ENCODE measurements around the gene KCNK4. TPM values are rescaled to one million over a fixed set of nuclear protein-coding genes. Genes with fewer than 3 reads are reported as not detected.

KCNK4 gene
- total and polyA plus RNA-seq, 2 of the 13 experiments (the other 11 are each of a cell fraction or from before 2014, with no cell fraction given): not detected

- TF ChIP-seq UBTF (CRISPR knock-in tag; IDR thresholded peaks at IDR 0.05) (peak; percentile 72; the same call in 1 of the 2 replicates), ETV5 (CRISPR knock-in tag; IDR thresholded peaks at IDR 0.05; ENCODE audit: borderline replicate concordance) (peak; percentile 64), HDAC1 (CRISPR knock-in tag; IDR thresholded peaks at IDR 0.05) (peak; percentile 56; the same call in 1 of the 2 replicates), HOXA3 (CRISPR knock-in tag; IDR thresholded peaks at IDR 0.05) (peak; percentile 72), AKAP8 (CRISPR knock-in tag; IDR thresholded peaks at IDR 0.05) (peak; percentile 52; the same call in 1 of the 2 replicates), ZFYVE20 (CRISPR knock-in tag; IDR thresholded peaks at IDR 0.05; ENCODE audit: borderline replicate concordance, low read depth) (peak; percentile 37; the same call in 1 of the 2 replicates), ZBTB38 (CRISPR knock-in tag; IDR thresholded peaks at IDR 0.05) (0 out of 2 replicates have a peak, but pooled peaks have one; percentile 70), ZNF232 (CRISPR knock-in tag; IDR thresholded peaks at IDR 0.05; ENCODE audit: borderline replicate concordance) (no peak), ZKSCAN8 (CRISPR knock-in tag; IDR thresholded peaks at IDR 0.05; ENCODE audit: borderline replicate concordance) (0 out of 2 replicates have a peak, but pooled peaks have one; percentile 9), MYPOP (CRISPR knock-in tag; IDR thresholded peaks at IDR 0.05) (peak; percentile 95)
- TF ChIP-seq, protein P1, sequence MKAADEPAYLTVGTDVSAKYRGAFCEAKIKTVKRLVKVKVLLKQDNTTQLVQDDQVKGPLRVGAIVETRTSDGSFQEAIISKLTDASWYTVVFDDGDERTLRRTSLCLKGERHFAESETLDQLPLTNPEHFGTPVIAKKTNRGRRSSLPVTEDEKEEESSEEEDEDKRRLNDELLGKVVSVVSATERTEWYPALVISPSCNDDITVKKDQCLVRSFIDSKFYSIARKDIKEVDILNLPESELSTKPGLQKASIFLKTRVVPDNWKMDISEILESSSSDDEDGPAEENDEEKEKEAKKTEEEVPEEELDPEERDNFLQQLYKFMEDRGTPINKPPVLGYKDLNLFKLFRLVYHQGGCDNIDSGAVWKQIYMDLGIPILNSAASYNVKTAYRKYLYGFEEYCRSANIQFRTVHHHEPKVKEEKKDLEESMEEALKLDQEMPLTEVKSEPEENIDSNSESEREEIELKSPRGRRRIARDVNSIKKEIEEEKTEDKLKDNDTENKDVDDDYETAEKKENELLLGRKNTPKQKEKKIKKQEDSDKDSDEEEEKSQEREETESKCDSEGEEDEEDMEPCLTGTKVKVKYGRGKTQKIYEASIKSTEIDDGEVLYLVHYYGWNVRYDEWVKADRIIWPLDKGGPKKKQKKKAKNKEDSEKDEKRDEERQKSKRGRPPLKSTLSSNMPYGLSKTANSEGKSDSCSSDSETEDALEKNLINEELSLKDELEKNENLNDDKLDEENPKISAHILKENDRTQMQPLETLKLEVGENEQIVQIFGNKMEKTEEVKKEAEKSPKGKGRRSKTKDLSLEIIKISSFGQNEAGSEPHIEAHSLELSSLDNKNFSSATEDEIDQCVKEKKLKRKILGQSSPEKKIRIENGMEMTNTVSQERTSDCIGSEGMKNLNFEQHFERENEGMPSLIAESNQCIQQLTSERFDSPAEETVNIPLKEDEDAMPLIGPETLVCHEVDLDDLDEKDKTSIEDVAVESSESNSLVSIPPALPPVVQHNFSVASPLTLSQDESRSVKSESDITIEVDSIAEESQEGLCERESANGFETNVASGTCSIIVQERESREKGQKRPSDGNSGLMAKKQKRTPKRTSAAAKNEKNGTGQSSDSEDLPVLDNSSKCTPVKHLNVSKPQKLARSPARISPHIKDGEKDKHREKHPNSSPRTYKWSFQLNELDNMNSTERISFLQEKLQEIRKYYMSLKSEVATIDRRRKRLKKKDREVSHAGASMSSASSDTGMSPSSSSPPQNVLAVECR (CRISPR knock-in tag; IDR thresholded peaks at IDR 0.05; ENCODE audit: borderline replicate concordance): peak; percentile 81
- TF ChIP-seq, protein P2, sequence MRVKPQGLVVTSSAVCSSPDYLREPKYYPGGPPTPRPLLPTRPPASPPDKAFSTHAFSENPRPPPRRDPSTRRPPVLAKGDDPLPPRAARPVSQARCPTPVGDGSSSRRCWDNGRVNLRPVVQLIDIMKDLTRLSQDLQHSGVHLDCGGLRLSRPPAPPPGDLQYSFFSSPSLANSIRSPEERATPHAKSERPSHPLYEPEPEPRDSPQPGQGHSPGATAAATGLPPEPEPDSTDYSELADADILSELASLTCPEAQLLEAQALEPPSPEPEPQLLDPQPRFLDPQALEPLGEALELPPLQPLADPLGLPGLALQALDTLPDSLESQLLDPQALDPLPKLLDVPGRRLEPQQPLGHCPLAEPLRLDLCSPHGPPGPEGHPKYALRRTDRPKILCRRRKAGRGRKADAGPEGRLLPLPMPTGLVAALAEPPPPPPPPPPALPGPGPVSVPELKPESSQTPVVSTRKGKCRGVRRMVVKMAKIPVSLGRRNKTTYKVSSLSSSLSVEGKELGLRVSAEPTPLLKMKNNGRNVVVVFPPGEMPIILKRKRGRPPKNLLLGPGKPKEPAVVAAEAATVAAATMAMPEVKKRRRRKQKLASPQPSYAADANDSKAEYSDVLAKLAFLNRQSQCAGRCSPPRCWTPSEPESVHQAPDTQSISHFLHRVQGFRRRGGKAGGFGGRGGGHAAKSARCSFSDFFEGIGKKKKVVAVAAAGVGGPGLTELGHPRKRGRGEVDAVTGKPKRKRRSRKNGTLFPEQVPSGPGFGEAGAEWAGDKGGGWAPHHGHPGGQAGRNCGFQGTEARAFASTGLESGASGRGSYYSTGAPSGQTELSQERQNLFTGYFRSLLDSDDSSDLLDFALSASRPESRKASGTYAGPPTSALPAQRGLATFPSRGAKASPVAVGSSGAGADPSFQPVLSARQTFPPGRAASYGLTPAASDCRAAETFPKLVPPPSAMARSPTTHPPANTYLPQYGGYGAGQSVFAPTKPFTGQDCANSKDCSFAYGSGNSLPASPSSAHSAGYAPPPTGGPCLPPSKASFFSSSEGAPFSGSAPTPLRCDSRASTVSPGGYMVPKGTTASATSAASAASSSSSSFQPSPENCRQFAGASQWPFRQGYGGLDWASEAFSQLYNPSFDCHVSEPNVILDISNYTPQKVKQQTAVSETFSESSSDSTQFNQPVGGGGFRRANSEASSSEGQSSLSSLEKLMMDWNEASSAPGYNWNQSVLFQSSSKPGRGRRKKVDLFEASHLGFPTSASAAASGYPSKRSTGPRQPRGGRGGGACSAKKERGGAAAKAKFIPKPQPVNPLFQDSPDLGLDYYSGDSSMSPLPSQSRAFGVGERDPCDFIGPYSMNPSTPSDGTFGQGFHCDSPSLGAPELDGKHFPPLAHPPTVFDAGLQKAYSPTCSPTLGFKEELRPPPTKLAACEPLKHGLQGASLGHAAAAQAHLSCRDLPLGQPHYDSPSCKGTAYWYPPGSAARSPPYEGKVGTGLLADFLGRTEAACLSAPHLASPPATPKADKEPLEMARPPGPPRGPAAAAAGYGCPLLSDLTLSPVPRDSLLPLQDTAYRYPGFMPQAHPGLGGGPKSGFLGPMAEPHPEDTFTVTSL (CRISPR knock-in tag; IDR thresholded peaks at IDR 0.05; ENCODE audit: borderline replicate concordance): 0 out of 2 replicates have a peak, but pooled peaks have one; percentile 3
- TF ChIP-seq, protein P3, sequence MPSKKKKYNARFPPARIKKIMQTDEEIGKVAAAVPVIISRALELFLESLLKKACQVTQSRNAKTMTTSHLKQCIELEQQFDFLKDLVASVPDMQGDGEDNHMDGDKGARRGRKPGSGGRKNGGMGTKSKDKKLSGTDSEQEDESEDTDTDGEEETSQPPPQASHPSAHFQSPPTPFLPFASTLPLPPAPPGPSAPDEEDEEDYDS (CRISPR knock-in tag; IDR thresholded peaks at IDR 0.05): peak; percentile 11; the same call in 1 of the 2 replicates
Measured at GRCh38 chr11:64246871-64247728, 44.0 kb upstream of the KCNK4 start, which contains the start of gene PPP1R14B (continued).

All from HepG2 (cell line).